GM23338 (cell line): ENCODE results near the gene TTPAL. TPM values are rescaled to one million over a fixed set of nuclear protein-coding genes. Genes with fewer than 3 reads are reported as not detected.

ENCODE experiments used
- ATAC-seq: fragments of 200-7000 bp; cut with Tn5 transposase; 3 replicates; pipeline ENCODE4 v1.9.1; 2020
- DNase-seq: peaks from one replicate; pipeline ENCODE4 v3.0.0-alpha.2; 2015; ENCODE audit warnings: low spot score
- H2AFZ ChIP-seq: fragments of 200-600 bp; sonication (generic); 2 replicates; pipeline ENCODE4 v1.8.0; 2016; ENCODE audit warnings: antibody characterized with exemption, mild to moderate bottlenecking, moderate library complexity
- H3F3A ChIP-seq: fragments of 200-600 bp; sonication (generic); replicated peaks from 2 replicates; pipeline ENCODE4 v1.8.0; 2017; ENCODE audit warnings: antibody characterized with exemption, mixed run types, low read depth
- H3K27ac ChIP-seq: fragments of 200-600 bp; sonication (generic); 2 replicates; pipeline ENCODE4 v1.6.1; 2016; ENCODE audit warnings: low read depth
- H3K27me3 ChIP-seq: fragments of 200-600 bp; sonication (generic); 2 replicates; pipeline ENCODE4 v1.8.0; 2016; ENCODE audit warnings: mild to moderate bottlenecking, mixed run types, moderate library complexity; ENCODE audit not compliant: insufficient read depth
- H3K36me3 ChIP-seq: fragments of 200-600 bp; sonication (generic); 2 replicates; pipeline ENCODE4 v1.8.0; 2016; ENCODE audit warnings: mild to moderate bottlenecking; ENCODE audit not compliant: insufficient read depth
- H3K4me1 ChIP-seq: fragments of 200-600 bp; sonication (generic); 2 replicates; pipeline ENCODE4 v1.8.0; 2016; ENCODE audit warnings: mild to moderate bottlenecking, moderate library complexity; ENCODE audit not compliant: insufficient read depth
- H3K4me2 ChIP-seq: fragments of 200-600 bp; sonication (generic); 2 replicates; pipeline ENCODE4 v1.7.1; 2017; ENCODE audit warnings: mixed run types
- H3K4me3 ChIP-seq: fragments of 200-600 bp; sonication (generic); 2 replicates; pipeline ENCODE4 v1.6.1; 2016; ENCODE audit warnings: mixed run types
- H3K79me2 ChIP-seq: fragments of 200-600 bp; sonication (generic); replicated peaks from 2 replicates; pipeline ENCODE4 v1.8.0; 2017; ENCODE audit warnings: mild to moderate bottlenecking; ENCODE audit not compliant: insufficient read depth
- H3K9me2 ChIP-seq: fragments of 200-600 bp; sonication (generic); 2 replicates; pipeline ENCODE4 v1.8.0; 2017; ENCODE audit not compliant: insufficient read depth
- H4K20me1 ChIP-seq: fragments of 200-600 bp; sonication (generic); replicated peaks from 2 replicates; pipeline ENCODE4 v1.8.0; 2017; ENCODE audit warnings: mild to moderate bottlenecking; ENCODE audit not compliant: insufficient read depth
- H3K27ac Mint-ChIP-seq: 2 replicates; pipeline ENCODE4 v1.8.0; 2020; ENCODE audit warnings: inconsistent platforms, mild to moderate bottlenecking, moderate library complexity, mixed read lengths
- H3K27me3 Mint-ChIP-seq: 3 replicates; pipeline ENCODE4 v1.8.0; 2022; ENCODE audit warnings: low read depth, mild to moderate bottlenecking, moderate library complexity, mixed read lengths, inconsistent platforms; ENCODE audit not compliant: insufficient read depth, poor library complexity
- H3K36me3 Mint-ChIP-seq: 3 replicates; pipeline ENCODE4 v1.8.0; 2021; ENCODE audit warnings: low read depth, mild to moderate bottlenecking, inconsistent platforms, moderate library complexity, mixed read lengths
- H3K4me1 Mint-ChIP-seq: 3 replicates; pipeline ENCODE4 v1.8.0; 2020; ENCODE audit warnings: mild to moderate bottlenecking, inconsistent platforms, mixed read lengths
- H3K4me3 Mint-ChIP-seq: 3 replicates; pipeline ENCODE4 v1.8.0; 2021; ENCODE audit warnings: moderate library complexity, mild to moderate bottlenecking, inconsistent platforms, mixed read lengths
- H3K9me3 Mint-ChIP-seq: 3 replicates; pipeline ENCODE4 v1.8.0; 2020; ENCODE audit warnings: moderate library complexity, mild to moderate bottlenecking, inconsistent platforms, mixed read lengths
- EZH2phosphoT487 ChIP-seq: fragments of 200-600 bp; sonication (generic); IDR thresholded peaks from one replicate; pipeline ENCODE4 v1.8.1; 2018; ENCODE audit warnings: antibody characterized with exemption; ENCODE audit not compliant: unreplicated experiment
- NANOG ChIP-seq: IDR thresholded peaks from 2 replicates; pipeline ENCODE4 v1.6.1; 2016; ENCODE audit warnings: antibody characterized with exemption, borderline replicate concordance
- STAT1 ChIP-seq: IDR thresholded peaks from one replicate; pipeline ENCODE4 v1.6.1; 2016; ENCODE audit warnings: antibody characterized with exemption; ENCODE audit not compliant: unreplicated experiment
- polyA plus RNA-seq: library from polyadenylated mRNA; unstranded; fragments of >200 nt; fragmentation: Nextera tagmentation; extraction: Ambion mirVana; gene quantifications from 2 replicates; pipeline ENCODE4 v1.2.1, GENCODE V29; 2016
- total RNA-seq: library from RNA; depleted of rRNA; stranded (reverse); fragments of >200 nt; shearing (Covaris generic); gene quantifications from 2 replicates; pipeline ENCODE4 v1.2.3, GENCODE V29; 2014
- TF ChIP-seq, protein P1 (sequence below): IDR thresholded peaks from one replicate; pipeline ENCODE4 v1.6.1; 2018; ENCODE audit warnings: antibody characterized with exemption; ENCODE audit not compliant: unreplicated experiment
- TF ChIP-seq, protein P2 (sequence below): fragments of 250-450 bp; sonication (Bioruptor Pico); IDR thresholded peaks from 2 replicates; pipeline ENCODE4 v1.5.0; 2020; ENCODE audit warnings: mild to moderate bottlenecking, moderate library complexity
- TF ChIP-seq, protein P3 (sequence below), 2 experiments: fragments of 200-600 bp in 1 of 2; sonication (generic) in 1 of 2; conservative IDR thresholded peaks; 2 replicates each; pipeline versions ENCODE4 v1.5.1 to v1.6.1; 2016 to 2017; ENCODE audit warnings: antibody characterized with exemption in 2 of 2, low read depth in 2 of 2, mild to moderate bottlenecking in 2 of 2, moderate library complexity in 1 of 2

The TTPAL gene
- total and polyA plus RNA-seq, 2 experiments from 2014 or later: 3.7 to 10.2 TPM

DNA sequence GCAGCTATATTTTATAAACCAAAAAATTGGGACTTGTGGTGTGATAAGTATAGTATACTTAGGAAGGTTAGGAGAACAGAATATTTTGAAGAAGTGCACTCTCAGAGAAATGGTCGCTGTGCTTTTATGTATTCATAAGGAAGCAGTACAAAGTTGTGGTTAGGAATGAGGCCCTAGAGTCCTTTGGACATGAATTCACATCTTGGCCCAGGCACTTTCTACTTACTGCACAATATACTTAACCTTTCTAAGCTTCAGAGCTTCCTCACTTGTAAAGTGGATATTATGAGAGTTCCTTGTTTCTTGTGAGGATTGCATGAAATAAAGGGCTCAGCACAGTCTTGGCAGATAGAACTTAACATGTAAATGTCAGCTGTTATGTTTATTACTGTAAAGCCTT, 67.2 kb downstream of the TTPAL start:
- H3K4me3 ChIP-seq: no peak overlapping the region
- Mint-ChIP-seq H3K36me3 (no peaks in the 10 kb centered on the region), H3K4me3 (no peak overlapping the region), H3K27me3 (peaks cover 9% of the 10 kb centered on the region), H3K9me3 (no peaks in the 10 kb centered on the region), H3K27ac (no peak overlapping the region), H3K4me1 (peaks cover 5% of the 10 kb centered on the region)
- DNase-seq: no peak
- no peak overlapping the region for H3K4me2 ChIP-seq
- H3K79me2 ChIP-seq: peaks cover 8% of the 10 kb centered on the region
- TF ChIP-seq, protein P1, sequence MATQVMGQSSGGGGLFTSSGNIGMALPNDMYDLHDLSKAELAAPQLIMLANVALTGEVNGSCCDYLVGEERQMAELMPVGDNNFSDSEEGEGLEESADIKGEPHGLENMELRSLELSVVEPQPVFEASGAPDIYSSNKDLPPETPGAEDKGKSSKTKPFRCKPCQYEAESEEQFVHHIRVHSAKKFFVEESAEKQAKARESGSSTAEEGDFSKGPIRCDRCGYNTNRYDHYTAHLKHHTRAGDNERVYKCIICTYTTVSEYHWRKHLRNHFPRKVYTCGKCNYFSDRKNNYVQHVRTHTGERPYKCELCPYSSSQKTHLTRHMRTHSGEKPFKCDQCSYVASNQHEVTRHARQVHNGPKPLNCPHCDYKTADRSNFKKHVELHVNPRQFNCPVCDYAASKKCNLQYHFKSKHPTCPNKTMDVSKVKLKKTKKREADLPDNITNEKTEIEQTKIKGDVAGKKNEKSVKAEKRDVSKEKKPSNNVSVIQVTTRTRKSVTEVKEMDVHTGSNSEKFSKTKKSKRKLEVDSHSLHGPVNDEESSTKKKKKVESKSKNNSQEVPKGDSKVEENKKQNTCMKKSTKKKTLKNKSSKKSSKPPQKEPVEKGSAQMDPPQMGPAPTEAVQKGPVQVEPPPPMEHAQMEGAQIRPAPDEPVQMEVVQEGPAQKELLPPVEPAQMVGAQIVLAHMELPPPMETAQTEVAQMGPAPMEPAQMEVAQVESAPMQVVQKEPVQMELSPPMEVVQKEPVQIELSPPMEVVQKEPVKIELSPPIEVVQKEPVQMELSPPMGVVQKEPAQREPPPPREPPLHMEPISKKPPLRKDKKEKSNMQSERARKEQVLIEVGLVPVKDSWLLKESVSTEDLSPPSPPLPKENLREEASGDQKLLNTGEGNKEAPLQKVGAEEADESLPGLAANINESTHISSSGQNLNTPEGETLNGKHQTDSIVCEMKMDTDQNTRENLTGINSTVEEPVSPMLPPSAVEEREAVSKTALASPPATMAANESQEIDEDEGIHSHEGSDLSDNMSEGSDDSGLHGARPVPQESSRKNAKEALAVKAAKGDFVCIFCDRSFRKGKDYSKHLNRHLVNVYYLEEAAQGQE: no peak
- no peak for TF ChIP-seq NANOG
- TF ChIP-seq, protein P2, sequence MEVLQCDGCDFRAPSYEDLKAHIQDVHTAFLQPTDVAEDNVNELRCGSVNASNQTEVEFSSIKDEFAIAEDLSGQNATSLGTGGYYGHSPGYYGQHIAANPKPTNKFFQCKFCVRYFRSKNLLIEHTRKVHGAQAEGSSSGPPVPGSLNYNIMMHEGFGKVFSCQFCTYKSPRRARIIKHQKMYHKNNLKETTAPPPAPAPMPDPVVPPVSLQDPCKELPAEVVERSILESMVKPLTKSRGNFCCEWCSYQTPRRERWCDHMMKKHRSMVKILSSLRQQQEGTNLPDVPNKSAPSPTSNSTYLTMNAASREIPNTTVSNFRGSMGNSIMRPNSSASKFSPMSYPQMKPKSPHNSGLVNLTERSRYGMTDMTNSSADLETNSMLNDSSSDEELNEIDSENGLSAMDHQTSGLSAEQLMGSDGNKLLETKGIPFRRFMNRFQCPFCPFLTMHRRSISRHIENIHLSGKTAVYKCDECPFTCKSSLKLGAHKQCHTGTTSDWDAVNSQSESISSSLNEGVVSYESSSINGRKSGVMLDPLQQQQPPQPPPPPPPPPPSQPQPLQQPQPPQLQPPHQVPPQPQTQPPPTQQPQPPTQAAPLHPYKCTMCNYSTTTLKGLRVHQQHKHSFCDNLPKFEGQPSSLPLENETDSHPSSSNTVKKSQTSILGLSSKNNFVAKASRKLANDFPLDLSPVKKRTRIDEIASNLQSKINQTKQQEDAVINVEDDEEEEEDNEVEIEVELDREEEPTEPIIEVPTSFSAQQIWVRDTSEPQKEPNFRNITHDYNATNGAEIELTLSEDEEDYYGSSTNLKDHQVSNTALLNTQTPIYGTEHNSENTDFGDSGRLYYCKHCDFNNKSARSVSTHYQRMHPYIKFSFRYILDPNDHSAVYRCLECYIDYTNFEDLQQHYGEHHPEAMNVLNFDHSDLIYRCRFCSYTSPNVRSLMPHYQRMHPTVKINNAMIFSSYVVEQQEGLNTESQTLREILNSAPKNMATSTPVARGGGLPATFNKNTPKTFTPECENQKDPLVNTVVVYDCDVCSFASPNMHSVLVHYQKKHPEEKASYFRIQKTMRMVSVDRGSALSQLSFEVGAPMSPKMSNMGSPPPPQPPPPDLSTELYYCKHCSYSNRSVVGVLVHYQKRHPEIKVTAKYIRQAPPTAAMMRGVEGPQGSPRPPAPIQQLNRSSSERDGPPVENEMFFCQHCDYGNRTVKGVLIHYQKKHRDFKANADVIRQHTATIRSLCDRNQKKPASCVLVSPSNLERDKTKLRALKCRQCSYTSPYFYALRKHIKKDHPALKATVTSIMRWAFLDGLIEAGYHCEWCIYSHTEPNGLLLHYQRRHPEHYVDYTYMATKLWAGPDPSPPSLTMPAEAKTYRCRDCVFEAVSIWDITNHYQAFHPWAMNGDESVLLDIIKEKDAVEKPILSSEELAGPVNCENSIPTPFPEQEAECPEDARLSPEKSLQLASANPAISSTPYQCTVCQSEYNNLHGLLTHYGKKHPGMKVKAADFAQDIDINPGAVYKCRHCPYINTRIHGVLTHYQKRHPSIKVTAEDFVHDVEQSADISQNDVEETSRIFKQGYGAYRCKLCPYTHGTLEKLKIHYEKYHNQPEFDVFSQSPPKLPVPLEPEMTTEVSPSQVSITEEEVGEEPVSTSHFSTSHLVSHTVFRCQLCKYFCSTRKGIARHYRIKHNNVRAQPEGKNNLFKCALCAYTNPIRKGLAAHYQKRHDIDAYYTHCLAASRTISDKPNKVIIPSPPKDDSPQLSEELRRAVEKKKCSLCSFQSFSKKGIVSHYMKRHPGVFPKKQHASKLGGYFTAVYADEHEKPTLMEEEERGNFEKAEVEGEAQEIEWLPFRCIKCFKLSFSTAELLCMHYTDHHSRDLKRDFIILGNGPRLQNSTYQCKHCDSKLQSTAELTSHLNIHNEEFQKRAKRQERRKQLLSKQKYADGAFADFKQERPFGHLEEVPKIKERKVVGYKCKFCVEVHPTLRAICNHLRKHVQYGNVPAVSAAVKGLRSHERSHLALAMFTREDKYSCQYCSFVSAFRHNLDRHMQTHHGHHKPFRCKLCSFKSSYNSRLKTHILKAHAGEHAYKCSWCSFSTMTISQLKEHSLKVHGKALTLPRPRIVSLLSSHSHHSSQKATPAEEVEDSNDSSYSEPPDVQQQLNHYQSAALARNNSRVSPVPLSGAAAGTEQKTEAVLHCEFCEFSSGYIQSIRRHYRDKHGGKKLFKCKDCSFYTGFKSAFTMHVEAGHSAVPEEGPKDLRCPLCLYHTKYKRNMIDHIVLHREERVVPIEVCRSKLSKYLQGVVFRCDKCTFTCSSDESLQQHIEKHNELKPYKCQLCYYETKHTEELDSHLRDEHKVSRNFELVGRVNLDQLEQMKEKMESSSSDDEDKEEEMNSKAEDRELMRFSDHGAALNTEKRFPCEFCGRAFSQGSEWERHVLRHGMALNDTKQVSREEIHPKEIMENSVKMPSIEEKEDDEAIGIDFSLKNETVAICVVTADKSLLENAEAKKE (CRISPR knock-in tag): no peak
- TF ChIP-seq STAT1: no peak
- no peak for TF ChIP-seq EZH2phosphoT487
- TF ChIP-seq, protein P3, sequence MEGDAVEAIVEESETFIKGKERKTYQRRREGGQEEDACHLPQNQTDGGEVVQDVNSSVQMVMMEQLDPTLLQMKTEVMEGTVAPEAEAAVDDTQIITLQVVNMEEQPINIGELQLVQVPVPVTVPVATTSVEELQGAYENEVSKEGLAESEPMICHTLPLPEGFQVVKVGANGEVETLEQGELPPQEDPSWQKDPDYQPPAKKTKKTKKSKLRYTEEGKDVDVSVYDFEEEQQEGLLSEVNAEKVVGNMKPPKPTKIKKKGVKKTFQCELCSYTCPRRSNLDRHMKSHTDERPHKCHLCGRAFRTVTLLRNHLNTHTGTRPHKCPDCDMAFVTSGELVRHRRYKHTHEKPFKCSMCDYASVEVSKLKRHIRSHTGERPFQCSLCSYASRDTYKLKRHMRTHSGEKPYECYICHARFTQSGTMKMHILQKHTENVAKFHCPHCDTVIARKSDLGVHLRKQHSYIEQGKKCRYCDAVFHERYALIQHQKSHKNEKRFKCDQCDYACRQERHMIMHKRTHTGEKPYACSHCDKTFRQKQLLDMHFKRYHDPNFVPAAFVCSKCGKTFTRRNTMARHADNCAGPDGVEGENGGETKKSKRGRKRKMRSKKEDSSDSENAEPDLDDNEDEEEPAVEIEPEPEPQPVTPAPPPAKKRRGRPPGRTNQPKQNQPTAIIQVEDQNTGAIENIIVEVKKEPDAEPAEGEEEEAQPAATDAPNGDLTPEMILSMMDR (conservative IDR thresholded peaks at IDR 0.05; ENCODE audit: low read depth in 2 of 2): no peak
- no peaks in the 10 kb centered on the region for H3K36me3 ChIP-seq
- H2AFZ ChIP-seq: no peak overlapping the region
- H3K4me1 ChIP-seq: no peaks in the 10 kb centered on the region
- H4K20me1 ChIP-seq: no peaks in the 10 kb centered on the region; the same call in 1 of the 2 replicates
- no peak for ATAC-seq
- H3F3A ChIP-seq: no peaks in the 10 kb centered on the region
- H3K27ac ChIP-seq: no peak overlapping the region
- no peaks in the 10 kb centered on the region for H3K9me2 ChIP-seq
- no peaks in the 10 kb centered on the region for H3K27me3 ChIP-seq
